HG02885 (cell line): ENCODE results near the gene CELF2.
"Not testable (repeated sequence)": the region's sequence is repeated elsewhere in the genome, so short reads cannot be mapped to it uniquely, and the experiment has no call there.

Experiments used
- ATAC-seq: cut with Tn5 transposase; IDR thresholded peaks from one replicate; pipeline ENCODE4 v1.9.1; 2021; ENCODE audit warnings: mild to moderate bottlenecking; ENCODE audit not compliant: unreplicated experiment, poor library complexity

CELF2 gene

DNA sequence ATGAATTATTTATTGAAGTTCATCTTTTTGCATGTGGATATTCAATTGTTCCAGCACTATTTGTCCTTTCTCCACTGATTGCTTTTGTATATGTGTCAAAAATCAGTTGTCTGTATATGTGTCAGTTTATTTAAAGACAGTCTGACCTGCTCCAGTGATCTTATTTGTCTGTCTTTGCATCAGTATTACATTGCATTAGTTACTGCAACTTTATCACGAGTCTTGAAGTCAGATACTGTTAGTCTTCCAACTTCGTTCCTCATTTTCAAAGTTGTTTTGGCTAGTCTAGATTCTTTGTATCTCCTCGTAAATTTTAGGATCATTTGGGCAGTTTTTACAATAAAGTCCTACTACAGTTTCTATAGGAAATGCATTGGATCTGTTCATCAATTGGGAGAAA is 166.4 kb downstream of the CELF2 start:
- no peak for ATAC-seq

GRCh38 chr10:11185128-11185665 is 167.5 kb downstream of the CELF2 start:
- ATAC-seq, result not testable (repeated sequence)

DNA sequence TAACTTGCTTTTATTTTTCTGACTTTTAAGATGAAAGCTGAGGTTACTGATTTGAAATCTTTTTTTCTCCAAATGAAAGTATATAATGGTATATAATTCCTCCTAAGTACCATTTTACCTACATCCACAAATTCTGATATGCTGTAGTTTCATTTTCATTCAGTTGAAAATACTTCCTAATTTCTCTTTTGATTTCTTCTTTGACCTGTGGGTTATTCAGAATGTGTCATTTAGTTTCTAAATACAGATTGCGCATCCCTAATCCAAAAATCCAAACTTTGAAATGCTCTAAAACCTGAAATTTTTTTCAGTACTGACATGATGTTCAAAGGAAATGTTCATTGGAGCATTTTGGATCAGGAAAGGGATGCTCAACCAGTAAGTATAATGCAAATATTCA is 168.7 kb downstream of the CELF2 start:
- no peak for ATAC-seq

DNA sequence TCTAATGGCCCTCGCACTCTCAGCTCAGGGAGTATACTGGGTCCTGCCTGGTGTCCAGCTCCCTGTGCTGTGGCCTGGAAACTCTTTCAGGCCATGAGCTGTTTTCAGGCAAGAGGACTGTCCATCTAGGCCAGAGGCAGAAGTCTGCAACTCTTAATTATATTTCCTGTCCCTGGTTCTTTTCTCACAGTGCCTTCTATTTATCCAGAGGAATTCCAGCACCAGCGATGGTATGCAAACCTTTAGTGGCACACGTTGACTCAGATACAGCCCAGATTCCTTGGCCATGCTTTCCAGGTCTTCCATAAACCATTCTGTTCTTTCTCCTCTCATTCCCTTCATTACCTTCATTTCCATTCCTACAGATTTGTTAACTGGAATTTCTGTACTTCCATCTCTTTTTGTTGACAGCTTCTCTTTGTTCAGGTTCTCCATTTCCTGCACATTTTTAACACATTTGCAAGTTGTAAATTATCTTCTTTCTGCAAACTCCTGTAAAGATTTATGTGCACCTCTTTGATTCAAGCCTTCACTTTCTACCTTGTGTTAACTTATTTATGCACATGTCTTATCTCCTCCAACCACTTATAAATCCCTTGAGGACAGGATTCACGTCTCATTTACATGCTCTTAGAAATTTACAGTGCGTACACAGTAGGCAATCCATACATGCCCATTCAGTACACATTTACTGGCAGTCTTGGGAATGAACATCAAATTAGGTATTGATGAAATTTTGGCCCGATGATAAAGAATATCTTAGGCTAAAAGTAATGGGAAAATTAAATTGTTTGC is 172.1 kb downstream of the CELF2 start:
- ATAC-seq, result no peak

- no peak for ATAC-seq
Measured at GRCh38 chr10:11191190-11191589, 173.5 kb downstream of the CELF2 start.

DNA sequence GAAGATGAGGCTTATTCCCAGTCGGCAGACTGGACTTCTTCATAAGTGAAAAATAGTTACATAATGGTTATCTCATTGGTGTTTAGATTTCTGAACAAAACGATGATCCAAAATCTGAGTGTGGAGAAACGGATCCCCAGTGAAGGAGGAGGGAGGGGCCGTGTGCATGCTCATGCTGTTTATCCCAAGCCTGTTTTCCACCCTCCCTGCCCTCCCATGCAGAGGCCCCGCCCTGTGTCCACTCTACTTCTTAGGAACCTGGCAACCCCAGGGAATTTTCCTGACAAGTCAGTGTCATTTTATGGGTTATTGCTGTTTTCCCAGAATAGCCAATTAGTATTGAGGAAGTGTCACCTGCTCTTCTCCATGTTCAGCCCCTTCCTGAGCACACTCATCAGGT is 174.0 kb downstream of the CELF2 start:
- no peak for ATAC-seq

DNA sequence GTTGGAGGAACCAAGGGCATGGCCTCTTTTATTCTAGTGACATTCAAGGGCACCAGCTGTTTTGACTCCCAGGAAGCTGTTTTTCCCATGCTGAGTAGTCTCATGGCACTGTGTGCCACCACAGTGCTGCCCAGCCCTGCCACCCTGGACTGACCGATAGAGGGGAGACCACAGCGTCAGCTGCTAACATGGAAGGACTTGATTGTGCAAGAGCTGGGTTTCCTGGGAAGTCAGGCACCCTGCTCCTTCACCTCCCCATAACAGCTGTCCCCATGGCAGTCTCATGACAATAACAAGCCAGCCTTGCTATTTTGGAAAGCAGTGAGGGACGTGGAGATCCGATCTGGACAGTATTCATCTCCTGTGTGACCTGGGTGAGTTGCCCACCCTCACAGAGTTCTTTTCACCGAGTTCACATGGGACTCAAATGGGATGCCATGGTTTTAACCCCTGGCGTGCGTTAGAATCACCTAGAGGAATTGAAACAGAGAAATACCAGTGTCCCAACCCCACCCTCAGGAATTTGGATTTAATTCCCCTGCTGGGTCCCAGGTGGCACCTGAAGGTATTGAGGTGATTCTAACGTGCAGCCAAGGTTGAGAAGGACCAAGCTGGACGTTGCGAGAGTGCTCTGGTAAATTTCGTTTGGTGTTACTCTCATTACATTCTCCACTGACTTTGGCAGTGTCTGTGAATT is 174.8 kb downstream of the CELF2 start:
- ATAC-seq, result no peak

DNA sequence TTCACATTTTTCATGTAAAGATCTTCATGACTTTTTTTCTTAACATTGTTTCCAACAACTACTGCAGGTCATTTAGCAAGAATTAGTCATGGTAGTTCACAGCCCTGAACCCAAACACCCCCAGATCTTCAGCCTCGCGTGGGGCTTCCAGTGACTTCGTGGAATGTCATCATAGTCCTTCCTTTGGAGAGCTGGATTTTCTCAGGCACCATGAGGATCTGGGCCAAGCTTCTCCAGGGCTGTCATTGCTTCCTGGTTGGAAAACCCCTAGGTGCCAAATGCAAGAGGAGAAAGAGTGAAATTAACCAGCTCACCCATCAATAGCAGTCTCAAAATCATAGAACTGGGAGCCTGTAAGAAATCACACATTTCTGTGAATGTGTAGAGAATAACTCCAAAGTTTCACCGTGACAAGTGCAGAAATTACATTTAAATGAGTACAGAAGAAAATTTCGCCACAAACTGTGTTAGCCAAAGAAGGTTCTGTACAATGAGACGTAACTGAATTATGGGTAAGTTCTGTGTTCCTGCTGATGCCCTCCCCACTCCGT is 175.4 kb downstream of the CELF2 start:
- no peak for ATAC-seq

DNA sequence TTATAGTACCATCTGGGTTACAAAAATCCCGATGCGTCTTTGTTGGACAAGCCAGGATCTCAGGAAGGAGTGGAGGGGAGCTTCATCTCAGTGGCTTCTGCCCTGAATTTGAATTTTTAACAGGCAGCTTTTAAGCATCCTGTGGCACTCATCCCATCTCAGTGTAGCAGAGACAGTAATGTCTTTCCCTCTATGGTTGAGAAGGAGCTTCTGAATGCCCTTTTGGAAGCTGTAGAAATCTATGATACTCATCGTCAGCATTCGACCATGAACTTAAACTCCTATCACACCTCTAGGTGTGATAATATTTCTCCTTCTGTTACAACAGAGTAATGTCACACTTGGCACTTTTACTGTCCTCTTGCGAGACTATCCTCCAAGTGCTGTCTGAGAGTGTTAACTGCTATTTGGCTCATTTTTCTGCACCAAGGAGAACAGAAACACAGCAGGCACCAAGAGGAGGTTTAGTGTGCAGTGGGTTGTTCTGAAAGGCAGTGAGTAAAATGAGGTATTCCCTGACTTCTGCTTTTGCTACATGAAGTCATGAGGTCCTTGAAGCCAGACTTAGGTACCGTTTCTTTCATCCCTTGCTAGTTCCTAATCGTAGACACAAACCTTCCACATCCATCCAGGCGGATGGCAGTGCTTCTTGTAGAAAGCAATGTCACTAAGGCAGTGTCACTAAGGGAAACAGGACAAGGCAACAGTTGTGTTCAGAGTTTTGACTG is 177.4 kb downstream of the CELF2 start:
- ATAC-seq, result peak; percentile 40

DNA sequence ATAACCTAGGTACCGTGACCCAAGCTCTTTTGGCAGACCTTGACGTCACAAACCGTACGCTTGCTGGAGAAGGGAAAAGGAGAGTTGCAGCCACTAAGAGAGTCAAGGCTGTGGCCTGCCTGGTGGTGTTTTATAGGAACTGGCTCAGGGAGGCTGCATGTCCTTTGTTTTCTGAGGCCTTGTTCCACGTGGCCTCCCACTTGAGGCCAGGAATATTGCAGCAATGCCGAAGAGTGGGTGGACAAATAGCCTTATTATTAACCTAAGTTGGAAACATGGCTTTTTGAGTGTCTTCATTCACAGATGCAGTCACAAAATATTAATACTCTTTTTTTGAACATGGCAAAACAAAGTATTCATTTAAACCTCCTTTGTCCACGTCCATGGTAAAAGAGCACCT is 178.0 kb downstream of the CELF2 start:
- ATAC-seq, result no peak

GRCh38 chr10:11197266-11197712 is 179.6 kb downstream of the CELF2 start:
- peak; percentile 64 for ATAC-seq

DNA sequence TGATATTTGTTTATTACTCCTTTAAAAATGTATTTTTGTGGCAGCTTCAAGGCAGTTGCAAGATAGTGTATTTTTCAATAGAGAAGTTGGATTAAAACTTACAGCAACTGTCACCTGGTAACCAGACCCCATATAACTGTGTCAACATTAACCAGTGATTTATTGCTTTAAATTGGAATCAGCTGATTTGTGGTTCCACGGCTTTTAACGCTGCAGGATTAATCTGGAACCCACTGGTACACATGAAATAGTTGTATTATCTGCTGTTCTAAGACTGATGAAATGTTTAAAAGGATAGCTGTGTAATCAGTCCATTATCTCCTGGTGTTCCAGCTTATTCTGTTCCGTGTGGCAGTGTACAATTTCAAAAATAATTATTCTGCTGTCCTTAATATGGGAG is 180.2 kb downstream of the CELF2 start:
- no peak for ATAC-seq

DNA sequence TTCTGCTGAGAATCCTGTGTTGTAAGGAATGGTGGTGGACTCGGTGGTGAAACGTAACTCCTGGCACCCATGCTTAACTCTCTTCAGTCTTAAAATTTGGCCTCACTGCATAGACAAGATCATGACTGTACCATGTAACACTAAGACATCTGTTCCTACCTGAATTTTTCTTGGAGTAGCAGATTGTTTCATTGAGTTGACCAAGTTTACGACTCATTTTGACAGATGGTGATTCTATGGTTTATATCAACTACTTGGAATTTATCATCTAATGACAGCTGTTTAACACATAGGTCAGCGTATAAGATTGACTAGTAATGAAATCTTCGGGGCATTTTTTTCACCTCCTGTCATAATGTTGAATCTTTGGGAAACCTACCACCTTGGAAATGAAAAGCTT is 184.2 kb downstream of the CELF2 start:
- ATAC-seq, result no peak

- ATAC-seq, result no peak
Measured at GRCh38 chr10:11204351-11204942, 186.8 kb downstream of the CELF2 start.

DNA sequence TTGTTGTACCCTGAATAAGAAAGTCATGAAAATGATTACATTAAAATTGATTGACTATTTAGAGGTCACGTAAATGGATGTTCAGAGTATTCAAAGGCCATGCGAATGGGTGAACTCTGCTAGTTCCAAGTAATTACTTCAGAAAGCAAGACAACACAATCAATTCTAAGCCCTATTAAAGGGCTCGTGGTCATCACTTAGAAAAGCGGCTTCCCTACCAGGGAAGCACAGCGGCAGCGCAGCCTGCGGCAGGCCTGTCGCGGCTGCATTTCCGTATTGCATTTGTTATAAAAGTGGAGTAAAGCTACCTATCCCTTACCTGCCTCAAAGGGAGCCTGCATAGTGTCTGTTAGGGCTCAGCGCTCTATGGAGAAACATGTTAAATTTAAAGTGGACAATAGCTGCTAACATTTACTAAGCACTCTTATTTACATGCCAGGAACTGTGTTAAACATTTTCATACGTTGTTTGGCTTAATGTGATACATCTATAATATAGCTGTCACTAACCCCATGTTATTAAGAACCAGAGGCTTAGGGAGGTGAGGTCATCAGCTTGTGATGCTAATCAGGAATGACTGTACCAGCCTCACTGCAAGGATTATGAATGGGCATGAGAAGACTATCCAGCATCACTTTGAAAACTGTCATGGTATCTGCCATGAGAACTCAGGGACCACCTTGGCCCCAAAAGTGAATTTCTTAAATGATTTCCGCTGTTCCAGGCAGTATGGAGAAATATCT is 187.5 kb downstream of the CELF2 start:
- no peak for ATAC-seq

- ATAC-seq, result no peak
Measured at GRCh38 chr10:11206676-11207559, 189.2 kb downstream of the CELF2 start.

- no peak for ATAC-seq
Measured at GRCh38 chr10:11207560-11207844, 189.8 kb downstream of the CELF2 start.

DNA sequence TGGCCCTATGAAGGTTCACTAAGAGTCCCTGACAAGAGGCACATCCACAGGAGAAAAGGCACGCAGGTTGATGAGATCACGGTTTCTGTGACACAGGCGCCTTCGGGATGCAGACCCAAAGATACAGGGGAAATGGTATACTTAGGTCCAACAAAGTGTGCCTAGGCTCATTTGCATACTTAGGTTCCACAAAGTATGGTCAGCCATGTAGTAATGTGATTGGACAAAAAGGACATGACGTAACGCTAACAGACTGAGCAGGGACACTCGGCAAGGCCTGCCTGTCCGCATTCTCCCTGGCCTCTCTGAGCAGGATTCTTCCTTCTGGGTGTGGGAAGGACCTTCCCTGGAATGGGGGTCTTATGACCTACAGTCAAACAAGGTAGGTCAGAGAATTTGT is 190.6 kb downstream of the CELF2 start:
- no peak for ATAC-seq
